ENCODE measurements around the gene ITGB1. TPM values are rescaled to one million over a fixed set of nuclear protein-coding genes. Genes with fewer than 3 reads are reported as not detected.

Gene ITGB1
- total and polyA plus RNA-seq, 10 donors = 31.5 to 555 (median 316) TPM

DNA sequence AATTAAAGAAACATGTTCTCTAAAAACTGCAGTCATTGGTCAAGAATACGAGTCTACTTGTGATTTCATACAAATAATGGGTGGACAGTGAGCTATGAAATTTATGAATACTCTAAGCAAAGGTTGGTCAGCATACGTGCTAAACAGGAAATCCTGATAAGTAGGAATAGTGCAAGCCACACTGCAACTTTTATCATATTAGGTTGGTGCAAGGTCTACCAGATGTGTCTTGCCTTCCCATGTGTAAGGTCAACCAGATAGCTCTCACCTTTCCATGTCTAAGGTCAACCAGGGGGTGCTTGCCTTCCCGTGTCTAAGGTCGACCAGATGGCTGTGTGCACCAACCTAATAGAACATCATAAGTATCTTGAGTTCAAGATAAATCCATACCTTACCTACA, 2.0 kb upstream of the ITGB1 start:
- peaks cover 33 to 74% (median 62%) of the 10 kb centered on the region in 6 donors for H3K4me1 ChIP-seq
- DNase-seq = peak; percentile 61
- intact Hi-C loops (cut with DNase I; ENCODE audit: low total_unique reads) = no loop called here
- no peaks in the 10 kb centered on the region for H3K36me3 ChIP-seq
- H3K27ac ChIP-seq = peak overlapping the region in 7 of 8 donors; percentile 90 to 95 (median 94)
- H3K9me3 ChIP-seq = no peaks in the 10 kb centered on the region
- WGBS, 5 donors = 50 to 61% (median 54%) methylated on average over 4 of the region's 4 CpGs
- TF ChIP-seq, protein P1, sequence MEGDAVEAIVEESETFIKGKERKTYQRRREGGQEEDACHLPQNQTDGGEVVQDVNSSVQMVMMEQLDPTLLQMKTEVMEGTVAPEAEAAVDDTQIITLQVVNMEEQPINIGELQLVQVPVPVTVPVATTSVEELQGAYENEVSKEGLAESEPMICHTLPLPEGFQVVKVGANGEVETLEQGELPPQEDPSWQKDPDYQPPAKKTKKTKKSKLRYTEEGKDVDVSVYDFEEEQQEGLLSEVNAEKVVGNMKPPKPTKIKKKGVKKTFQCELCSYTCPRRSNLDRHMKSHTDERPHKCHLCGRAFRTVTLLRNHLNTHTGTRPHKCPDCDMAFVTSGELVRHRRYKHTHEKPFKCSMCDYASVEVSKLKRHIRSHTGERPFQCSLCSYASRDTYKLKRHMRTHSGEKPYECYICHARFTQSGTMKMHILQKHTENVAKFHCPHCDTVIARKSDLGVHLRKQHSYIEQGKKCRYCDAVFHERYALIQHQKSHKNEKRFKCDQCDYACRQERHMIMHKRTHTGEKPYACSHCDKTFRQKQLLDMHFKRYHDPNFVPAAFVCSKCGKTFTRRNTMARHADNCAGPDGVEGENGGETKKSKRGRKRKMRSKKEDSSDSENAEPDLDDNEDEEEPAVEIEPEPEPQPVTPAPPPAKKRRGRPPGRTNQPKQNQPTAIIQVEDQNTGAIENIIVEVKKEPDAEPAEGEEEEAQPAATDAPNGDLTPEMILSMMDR (IDR thresholded peaks at IDR 0.05 in 8 of 11, conservative IDR thresholded peaks at IDR 0.05 in 3 of 11) = no peak
- TF ChIP-seq POLR2A (IDR thresholded peaks at IDR 0.05) (no peak), POLR2AphosphoS5 (IDR thresholded peaks at IDR 0.05) (peak in 1 of 3 donors; percentile 83)
- H3K4me3 ChIP-seq = peak overlapping the region in 2 of 8 donors; percentile 75 to 94
- no peaks in the 10 kb centered on the region for H3K27me3 ChIP-seq (replicated peaks in 1 of 7)

GRCh38 chr10:32959006-32959920, 1.2 kb upstream of the ITGB1 start:
- Histone ChIP-seq H3K4me1 (peaks cover 37 to 81% (median 69%) of the 10 kb centered on the region in 6 donors), H3K27me3 (replicated peaks in 1 of 7) (no peaks in the 10 kb centered on the region), H3K9me3 (no peaks in the 10 kb centered on the region), H3K4me3 (peak overlapping the region; percentile 69 to 94 (median 78)), H3K27ac (peak overlapping the region; percentile 80 to 95 (median 94)), H3K36me3 (no peaks in the 10 kb centered on the region)
- WGBS, 5 donors = 33 to 44% (median 42%) methylated on average over 10 of the region's 10 CpGs
- intact Hi-C loops (cut with DNase I; ENCODE audit: low total_unique reads) = no loop called here
- TF ChIP-seq POLR2A (IDR thresholded peaks at IDR 0.05) = no peak
- TF ChIP-seq, protein P1 (IDR thresholded peaks at IDR 0.05 in 8 of 11, conservative IDR thresholded peaks at IDR 0.05 in 3 of 11) = no peak
- TF ChIP-seq POLR2AphosphoS5 (IDR thresholded peaks at IDR 0.05) = no peak
- DNase-seq = no peak

DNA sequence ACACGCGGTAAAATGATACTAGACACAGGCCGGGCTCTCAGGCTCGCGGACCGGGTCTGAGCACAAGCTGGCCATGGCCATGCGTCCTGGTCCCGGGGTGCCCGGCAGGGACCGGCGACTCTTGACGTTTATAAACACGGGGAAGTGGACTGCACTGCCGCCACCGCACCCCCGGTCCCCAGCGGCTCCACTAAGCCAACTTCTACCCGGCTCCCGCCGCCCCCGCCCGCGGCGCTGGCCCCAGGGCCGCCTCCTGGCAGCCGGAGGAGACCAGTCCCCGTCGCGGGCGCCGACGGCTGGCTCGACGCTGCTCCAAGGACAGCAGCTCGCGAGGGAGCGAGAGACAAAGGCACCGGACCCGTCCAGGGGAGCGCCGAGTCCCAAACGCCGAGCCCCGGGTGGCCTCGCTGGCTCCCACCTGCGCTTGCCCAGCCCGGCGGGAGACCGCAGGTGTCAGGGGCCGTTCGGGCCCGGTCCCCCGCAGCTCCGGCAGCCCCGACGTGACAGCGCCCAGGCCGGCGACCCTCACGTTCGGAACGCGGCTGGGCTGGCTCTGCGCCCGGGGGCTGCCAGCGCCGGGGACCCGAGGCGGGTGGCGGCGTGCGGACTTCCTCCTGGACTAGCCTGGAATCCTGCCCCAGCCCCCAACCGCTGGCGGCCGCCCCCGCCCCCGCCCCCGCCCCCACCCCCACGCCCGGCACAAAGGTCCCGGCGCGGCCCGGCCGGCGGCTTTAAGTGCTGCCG, 517 bp downstream of the ITGB1 start:
- peaks cover 46 to 89% (median 78%) of the 10 kb centered on the region in 6 donors for H3K4me1 ChIP-seq
- peak overlapping the region; percentile 69 to 94 (median 78) for H3K4me3 ChIP-seq
- no peaks in the 10 kb centered on the region for H3K36me3 ChIP-seq
- 0 to 1% (median 0%) methylated on average over 16 to 87 of the region's 87 CpGs for WGBS, 5 donors
- DNase-seq = peak; percentile 92
- TF ChIP-seq, protein P1 (IDR thresholded peaks at IDR 0.05 in 8 of 11, conservative IDR thresholded peaks at IDR 0.05 in 3 of 11) = no peak
- TF ChIP-seq POLR2AphosphoS5 (IDR thresholded peaks at IDR 0.05) (peak in 2 of 3 donors; percentile 10 to 53), POLR2A (IDR thresholded peaks at IDR 0.05) (no peak)
- intact Hi-C loops (cut with DNase I; ENCODE audit: low total_unique reads) = no loop called here
- no peaks in the 10 kb centered on the region for H3K9me3 ChIP-seq
- no peaks in the 10 kb centered on the region for H3K27me3 ChIP-seq (replicated peaks in 1 of 7)
- peak overlapping the region; percentile 80 to 95 (median 94) for H3K27ac ChIP-seq
